HCT116 (cell line): Measurements from ENCODE around the gene ALDH1L1. TPM values are rescaled to one million over a fixed set of nuclear protein-coding genes. Genes with fewer than 3 reads are reported as not detected.

Experiments used
- ATAC-seq: fragments of 200-7000 bp; cut with Tn5 transposase; 2 replicates; pipeline ENCODE4 v1.9.1; 2020; ENCODE audit warnings: mild to moderate bottlenecking, moderate library complexity
- BruUV-seq: library from RNA; stranded (reverse); fragments of 400-500 nt; replicated peaks from 2 replicates; lab custom pipeline; 2021; lab: Mats Ljungman, UMichigan
- CTCF ChIA-PET: fragments of 300-600 bp; sonication (Branson Sonifier 250); formaldehyde crosslinking; loops from one replicate; lab custom pipeline; 2021; ENCODE audit warnings: antibody characterized with exemption; lab: Charles Lee
- POLR2A ChIA-PET: fragments of 300-600, 350-600 bp; sonication (Branson Sonifier 250); formaldehyde crosslinking; loops from one replicate; lab custom pipeline; 2021; ENCODE audit warnings: antibody characterized with exemption; lab: Charles Lee
- RAD21 ChIA-PET, 2 experiments: fragments of 300-600 bp; sonication (Branson Sonifier 250); formaldehyde crosslinking; loops; one replicate each; lab custom pipeline; 2023; ENCODE audit warnings: low total read pairs in 2 of 2; ENCODE audit not compliant: uncharacterized antibody in 2 of 2, unreplicated experiment in 2 of 2, low non-redundant PET in 1 of 2; lab: Charles Lee
- DNase-seq: peaks from one replicate; pipeline ENCODE4 v3.0.0-alpha.2; 2010; ENCODE audit warnings: low read depth, low spot score
- H2AFZ ChIP-seq: fragments of 200-600 bp; shearing (Covaris generic), sonication (generic); 2 replicates; pipeline ENCODE4 v1.6.1; 2017; ENCODE audit warnings: low read depth, mixed run types, mixed read lengths, antibody characterized with exemption, low read length; ENCODE audit not compliant: poor library complexity, severe bottlenecking
- H3K27ac ChIP-seq: 2 replicates; pipeline ENCODE4 v1.5.1; 2012; ENCODE audit warnings: low read depth, low read length
- H3K27me3 ChIP-seq: fragments of 200-600 bp; sonication (generic); 2 replicates; pipeline ENCODE4 v1.6.1; 2016; ENCODE audit warnings: mixed run types, low read length, mixed read lengths; ENCODE audit not compliant: insufficient read depth
- H3K36me3 ChIP-seq, 2 experiments: fragments of 200-500 bp in 1 of 2; fragments of 200-600 bp in 1 of 2; sonication (Bioruptor generic) in 1 of 2; sonication (generic) in 1 of 2; 2 replicates each; pipeline versions ENCODE4 v1.5.1 to v1.6.1; 2014 to 2016; ENCODE audit warnings: low read length in 2 of 2, inconsistent platforms in 1 of 2, mixed read lengths in 1 of 2, mixed run types in 1 of 2; ENCODE audit not compliant: insufficient read depth in 2 of 2, control insufficient read depth in 1 of 2
- H3K4me1 ChIP-seq, 2 experiments: fragments of 200-600 bp in 1 of 2; sonication (generic) in 1 of 2; 2 replicates each; pipeline versions ENCODE4 v1.5.1 to v1.6.1; 2012 to 2017; ENCODE audit warnings: low read length in 2 of 2, inconsistent platforms in 1 of 2, mild to moderate bottlenecking in 1 of 2, mixed read lengths in 1 of 2, mixed run types in 1 of 2, moderate library complexity in 1 of 2; ENCODE audit not compliant: insufficient read depth in 2 of 2, control insufficient read depth in 1 of 2
- H3K4me2 ChIP-seq: fragments of 200-600 bp; sonication (generic); 2 replicates; pipeline ENCODE4 v1.6.1; 2017; ENCODE audit warnings: mixed run types, low read length, mixed read lengths
- H3K4me3 ChIP-seq, 2 experiments: fragments of 200-600 bp in 1 of 2; sonication (generic) in 1 of 2; replicated peaks in 1 of 2; 2 replicates each; pipeline ENCODE4 v1.5.1; 2011 to 2016; ENCODE audit warnings: low read length in 2 of 2, control low read depth in 1 of 2, low read depth in 1 of 2, mild to moderate bottlenecking in 1 of 2, mixed read lengths in 1 of 2, mixed run types in 1 of 2
- H3K79me2 ChIP-seq: fragments of 200-600 bp; sonication (generic); 2 replicates; pipeline ENCODE4 v1.6.1; 2017; ENCODE audit warnings: mild to moderate bottlenecking, mixed run types, low read length, moderate library complexity, mixed read lengths; ENCODE audit not compliant: insufficient read depth
- H3K9ac ChIP-seq: fragments of 200-600 bp; sonication (generic); 2 replicates; pipeline ENCODE4 v1.6.1; 2016; ENCODE audit warnings: low read length, mixed read lengths
- H3K9me2 ChIP-seq: fragments of 200-600 bp; sonication (generic), shearing (Covaris generic); 2 replicates; pipeline ENCODE4 v1.6.1; 2017; ENCODE audit warnings: mixed run types, mild to moderate bottlenecking, moderate library complexity; ENCODE audit not compliant: insufficient read depth
- H3K9me3 ChIP-seq, 2 experiments: fragments of 200-500 bp in 1 of 2; fragments of 200-600 bp in 1 of 2; sonication (Bioruptor generic) in 1 of 2; sonication (generic) in 1 of 2; 2 replicates each; pipeline ENCODE4 v1.6.1; 2014 to 2017; ENCODE audit warnings: low read length in 2 of 2, mixed read lengths in 2 of 2, inconsistent platforms in 1 of 2, low read depth in 1 of 2, mild to moderate bottlenecking in 1 of 2, mixed run types in 1 of 2, moderate library complexity in 1 of 2; ENCODE audit not compliant: control insufficient read depth in 1 of 2, insufficient read depth in 1 of 2
- H4K20me1 ChIP-seq: fragments of 200-600 bp; sonication (generic), shearing (Covaris generic); 2 replicates; pipeline ENCODE4 v1.6.1; 2017; ENCODE audit warnings: mixed run types, mild to moderate bottlenecking, moderate library complexity; ENCODE audit not compliant: insufficient read depth
- CEBPB ChIP-seq: IDR thresholded peaks from 2 replicates; pipeline ENCODE4 v1.6.1; 2012; ENCODE audit warnings: low read depth
- EGR1 ChIP-seq: IDR thresholded peaks from 2 replicates; pipeline ENCODE4 v1.6.1; 2012; ENCODE audit warnings: low read depth
- ELF1 ChIP-seq: IDR thresholded peaks from 2 replicates; pipeline ENCODE4 v1.6.1; 2012; ENCODE audit warnings: low read depth, borderline replicate concordance
- EZH2 ChIP-seq: fragments of 200-600 bp; sonication (generic); IDR thresholded peaks from 2 replicates; pipeline ENCODE4 v1.6.1; 2017; ENCODE audit warnings: antibody characterized with exemption, mixed run types
- EZH2phosphoT487 ChIP-seq: fragments of 200-600 bp; IDR thresholded peaks from 2 replicates; pipeline ENCODE4 v1.6.1; 2018; ENCODE audit warnings: antibody characterized with exemption, borderline replicate concordance
- FOSL1 ChIP-seq: IDR thresholded peaks from 2 replicates; pipeline ENCODE4 v1.6.1; 2012; ENCODE audit warnings: low read depth
- JUND ChIP-seq: IDR thresholded peaks from 2 replicates; pipeline ENCODE4 v1.6.1; 2012
- POLR2A ChIP-seq: IDR thresholded peaks from 2 replicates; pipeline ENCODE4 v1.7.0; 2011; ENCODE audit warnings: borderline replicate concordance; ENCODE audit not compliant: insufficient read depth, insufficient read length; ENCODE audit errors: extremely low read depth
- RAD21 ChIP-seq: IDR thresholded peaks from 2 replicates; pipeline ENCODE4 v1.6.1; 2012; ENCODE audit warnings: low read depth, mild to moderate bottlenecking
- SP1 ChIP-seq: IDR thresholded peaks from 2 replicates; pipeline ENCODE4 v1.6.1; 2012; ENCODE audit warnings: low read depth
- SRF ChIP-seq: IDR thresholded peaks from 2 replicates; pipeline ENCODE4 v1.6.1; 2012; ENCODE audit warnings: low read depth
- TCF7L2 ChIP-seq: IDR thresholded peaks from 2 replicates; pipeline ENCODE4 v1.7.0; 2011; ENCODE audit warnings: borderline replicate concordance, inconsistent platforms; ENCODE audit not compliant: insufficient read depth, insufficient read length; ENCODE audit errors: extremely low read depth
- YY1 ChIP-seq: IDR thresholded peaks from 2 replicates; pipeline ENCODE4 v1.6.1; 2011; ENCODE audit warnings: low read length, low read depth, moderate library complexity, mild to moderate bottlenecking; ENCODE audit not compliant: insufficient replicate concordance; ENCODE audit errors: extremely low read depth
- ZFX ChIP-seq: fragments of 450-650 bp; IDR thresholded peaks from 2 replicates; pipeline ENCODE4 v1.6.1; 2017
- ZNF274 ChIP-seq: fragments of 200-500 bp; sonication (Bioruptor generic); IDR thresholded peaks from 2 replicates; pipeline ENCODE4 v1.6.1; 2014; ENCODE audit warnings: mild to moderate bottlenecking, low read depth, low read length, inconsistent platforms
- intact Hi-C: fragments of 100-400 bp; cut with micrococcal nuclease; formaldehyde crosslinking; loops from 2 replicates; pipeline ENCODE4 v1.10.0; 2022
- total RNA-seq: library from RNA; stranded (reverse); gene quantifications from one replicate; pipeline ENCODE4 v1.2.1, GENCODE V29; 2021; ENCODE audit not compliant: unreplicated experiment
- TF ChIP-seq, protein P1 (sequence below): IDR thresholded peaks from 2 replicates; pipeline ENCODE4 v1.6.1; 2012
- TF ChIP-seq, protein P2 (sequence below): IDR thresholded peaks from 2 replicates; pipeline ENCODE4 v1.6.1; 2012; ENCODE audit warnings: low read depth
- TF ChIP-seq, protein P3 (sequence below): IDR thresholded peaks from 2 replicates; pipeline ENCODE4 v1.6.1; 2011; ENCODE audit warnings: mild to moderate bottlenecking, low read length, moderate library complexity; ENCODE audit not compliant: insufficient replicate concordance; ENCODE audit errors: extremely low read depth
- TF ChIP-seq, protein P4 (sequence below): IDR thresholded peaks from 2 replicates; pipeline ENCODE4 v1.6.1; 2012

ALDH1L1 gene
- total RNA-seq, 1 experiment from 2014 or later, result 0.81 TPM

DNA sequence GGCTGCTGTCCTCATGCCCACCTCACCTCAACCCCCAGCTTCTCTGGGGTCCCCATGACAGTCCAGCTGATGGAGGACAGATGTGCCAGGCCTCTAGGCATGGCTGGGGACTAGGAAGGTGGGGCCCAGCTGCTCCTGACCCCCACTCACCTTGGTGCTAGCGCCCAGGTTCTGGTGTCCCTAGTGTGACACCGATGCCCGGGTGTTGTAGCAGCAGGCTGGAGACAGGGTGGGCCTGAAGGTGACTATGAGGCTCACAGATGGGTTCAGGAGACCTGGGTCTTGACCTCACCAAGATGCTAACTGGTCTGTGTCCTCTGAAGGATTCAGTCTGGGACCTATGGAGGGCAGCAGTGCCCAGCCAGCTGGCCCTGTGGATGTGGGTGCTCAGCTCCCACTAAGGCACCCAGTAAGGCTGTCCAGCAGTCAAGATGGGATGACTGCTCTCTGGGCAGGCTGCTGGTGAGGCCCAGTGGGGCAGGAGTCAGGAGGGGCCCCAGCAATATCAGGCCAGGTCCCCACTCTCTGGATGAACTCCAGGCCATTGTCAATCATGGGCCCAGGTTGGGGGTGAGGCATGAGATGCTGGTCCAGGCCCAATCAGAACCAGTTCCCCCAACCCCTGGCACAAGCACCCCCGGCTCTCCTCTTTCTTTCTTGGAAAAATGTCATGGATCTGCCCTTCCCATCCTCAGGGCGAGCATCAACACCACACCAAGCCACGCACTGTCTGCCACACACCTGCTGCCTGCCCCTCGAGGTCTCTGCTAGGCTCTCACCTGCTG, 33.0 kb downstream of the ALDH1L1 start:
- Histone ChIP-seq H3K9ac (no peak overlapping the region), H3K36me3 (no peaks in the 10 kb centered on the region), H3K27me3 (peaks cover 16% of the 10 kb centered on the region; the same call in 1 of the 2 replicates), H3K4me2 (no peak overlapping the region), H3K9me3 (no peaks in the 10 kb centered on the region), H4K20me1 (no peaks in the 10 kb centered on the region), H3K9me2 (no peaks in the 10 kb centered on the region), H3K4me3 (no peak overlapping the region), H3K79me2 (no peaks in the 10 kb centered on the region), H2AFZ (no peak overlapping the region), H3K27ac (no peak overlapping the region), H3K4me1 (no peaks in the 10 kb centered on the region)
- BruUV-seq, result no TSS peak
- no peak for TF ChIP-seq SRF
- no peak for TF ChIP-seq ELF1
- TF ChIP-seq SP1, result no peak
- TF ChIP-seq TCF7L2, result no peak
- no peak for TF ChIP-seq FOSL1
- no peak for TF ChIP-seq EGR1
- TF ChIP-seq RAD21, result no peak
- no peak for TF ChIP-seq POLR2A
- no peak for TF ChIP-seq EZH2
- TF ChIP-seq EZH2phosphoT487, result no peak
- no peak for TF ChIP-seq CEBPB
- TF ChIP-seq, protein P1, sequence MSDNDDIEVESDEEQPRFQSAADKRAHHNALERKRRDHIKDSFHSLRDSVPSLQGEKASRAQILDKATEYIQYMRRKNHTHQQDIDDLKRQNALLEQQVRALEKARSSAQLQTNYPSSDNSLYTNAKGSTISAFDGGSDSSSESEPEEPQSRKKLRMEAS, result no peak
- TF ChIP-seq, protein P2, sequence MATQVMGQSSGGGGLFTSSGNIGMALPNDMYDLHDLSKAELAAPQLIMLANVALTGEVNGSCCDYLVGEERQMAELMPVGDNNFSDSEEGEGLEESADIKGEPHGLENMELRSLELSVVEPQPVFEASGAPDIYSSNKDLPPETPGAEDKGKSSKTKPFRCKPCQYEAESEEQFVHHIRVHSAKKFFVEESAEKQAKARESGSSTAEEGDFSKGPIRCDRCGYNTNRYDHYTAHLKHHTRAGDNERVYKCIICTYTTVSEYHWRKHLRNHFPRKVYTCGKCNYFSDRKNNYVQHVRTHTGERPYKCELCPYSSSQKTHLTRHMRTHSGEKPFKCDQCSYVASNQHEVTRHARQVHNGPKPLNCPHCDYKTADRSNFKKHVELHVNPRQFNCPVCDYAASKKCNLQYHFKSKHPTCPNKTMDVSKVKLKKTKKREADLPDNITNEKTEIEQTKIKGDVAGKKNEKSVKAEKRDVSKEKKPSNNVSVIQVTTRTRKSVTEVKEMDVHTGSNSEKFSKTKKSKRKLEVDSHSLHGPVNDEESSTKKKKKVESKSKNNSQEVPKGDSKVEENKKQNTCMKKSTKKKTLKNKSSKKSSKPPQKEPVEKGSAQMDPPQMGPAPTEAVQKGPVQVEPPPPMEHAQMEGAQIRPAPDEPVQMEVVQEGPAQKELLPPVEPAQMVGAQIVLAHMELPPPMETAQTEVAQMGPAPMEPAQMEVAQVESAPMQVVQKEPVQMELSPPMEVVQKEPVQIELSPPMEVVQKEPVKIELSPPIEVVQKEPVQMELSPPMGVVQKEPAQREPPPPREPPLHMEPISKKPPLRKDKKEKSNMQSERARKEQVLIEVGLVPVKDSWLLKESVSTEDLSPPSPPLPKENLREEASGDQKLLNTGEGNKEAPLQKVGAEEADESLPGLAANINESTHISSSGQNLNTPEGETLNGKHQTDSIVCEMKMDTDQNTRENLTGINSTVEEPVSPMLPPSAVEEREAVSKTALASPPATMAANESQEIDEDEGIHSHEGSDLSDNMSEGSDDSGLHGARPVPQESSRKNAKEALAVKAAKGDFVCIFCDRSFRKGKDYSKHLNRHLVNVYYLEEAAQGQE, result no peak
- TF ChIP-seq, protein P3, sequence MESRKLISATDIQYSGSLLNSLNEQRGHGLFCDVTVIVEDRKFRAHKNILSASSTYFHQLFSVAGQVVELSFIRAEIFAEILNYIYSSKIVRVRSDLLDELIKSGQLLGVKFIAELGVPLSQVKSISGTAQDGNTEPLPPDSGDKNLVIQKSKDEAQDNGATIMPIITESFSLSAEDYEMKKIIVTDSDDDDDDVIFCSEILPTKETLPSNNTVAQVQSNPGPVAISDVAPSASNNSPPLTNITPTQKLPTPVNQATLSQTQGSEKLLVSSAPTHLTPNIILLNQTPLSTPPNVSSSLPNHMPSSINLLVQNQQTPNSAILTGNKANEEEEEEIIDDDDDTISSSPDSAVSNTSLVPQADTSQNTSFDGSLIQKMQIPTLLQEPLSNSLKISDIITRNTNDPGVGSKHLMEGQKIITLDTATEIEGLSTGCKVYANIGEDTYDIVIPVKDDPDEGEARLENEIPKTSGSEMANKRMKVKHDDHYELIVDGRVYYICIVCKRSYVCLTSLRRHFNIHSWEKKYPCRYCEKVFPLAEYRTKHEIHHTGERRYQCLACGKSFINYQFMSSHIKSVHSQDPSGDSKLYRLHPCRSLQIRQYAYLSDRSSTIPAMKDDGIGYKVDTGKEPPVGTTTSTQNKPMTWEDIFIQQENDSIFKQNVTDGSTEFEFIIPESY, result no peak
- no peak for TF ChIP-seq ZFX
- no peak for TF ChIP-seq JUND
- TF ChIP-seq, protein P4, sequence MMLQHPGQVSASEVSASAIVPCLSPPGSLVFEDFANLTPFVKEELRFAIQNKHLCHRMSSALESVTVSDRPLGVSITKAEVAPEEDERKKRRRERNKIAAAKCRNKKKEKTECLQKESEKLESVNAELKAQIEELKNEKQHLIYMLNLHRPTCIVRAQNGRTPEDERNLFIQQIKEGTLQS, result no peak
- no peak for TF ChIP-seq ZNF274
- TF ChIP-seq YY1, result no peak
- ChIA-PET POLR2A (interaction anchor here (0.6 kb wide), 1 partner anchor 69 kb away, joined by 3 read pairs; no protein-coding TSS in a partner anchor), CTCF (no interaction called here), RAD21 (no interaction called here)
- ATAC-seq (no peak), DNase-seq (no peak)
- intact Hi-C loops, result no loop called here
